Common myeloid progenitor, CD34-positive (primary cell): ENCODE data around the gene SH3GL2.

Experiments
- CTCF ChIA-PET: fragments of 350-600 bp; sonication (Branson Sonifier 250); formaldehyde crosslinking; loops from one replicate; lab custom pipeline; 2021; ENCODE audit warnings: antibody characterized with exemption; lab: Charles Lee
- POLR2A ChIA-PET: fragments of 350-600 bp; sonication (Branson Sonifier 250); formaldehyde crosslinking; loops from one replicate; lab custom pipeline; 2021; ENCODE audit warnings: antibody characterized with exemption; lab: Charles Lee
- DNase-seq, 3 donors: peaks; one replicate each; pipeline versions ENCODE4 v3.0.0 to v3.0.0-alpha.2; 2013
- H3K27ac ChIP-seq, 2 experiments: 1 replicate in 1 of 2; 2 replicates in 1 of 2; pipeline ENCODE4 v1.7.0; 2013; ENCODE audit warnings: inconsistent platforms in 2 of 2, low read length in 2 of 2, mild to moderate bottlenecking in 2 of 2, low read depth in 1 of 2, moderate library complexity in 1 of 2; ENCODE audit not compliant: severe bottlenecking in 2 of 2, insufficient read depth in 1 of 2, poor library complexity in 1 of 2
- H3K27me3 ChIP-seq, 5 experiments: replicated peaks in 2 of 5; 1 replicate in 3 of 5; 2 replicates in 2 of 5; pipeline versions ENCODE4 v1.6.1 to v1.7.0; 2013; ENCODE audit warnings: low read length in 4 of 5, mild to moderate bottlenecking in 2 of 5, moderate library complexity in 2 of 5, inconsistent platforms in 1 of 5; ENCODE audit not compliant: insufficient read depth in 5 of 5, control insufficient read depth in 4 of 5
- H3K36me3 ChIP-seq, 4 experiments: 1 replicate in 2 of 4; 2 replicates in 2 of 4; pipeline versions ENCODE4 v1.6.1 to v1.7.0; 2013; ENCODE audit warnings: low read length in 3 of 4, control low read depth in 1 of 4, mild to moderate bottlenecking in 1 of 4; ENCODE audit not compliant: control insufficient read depth in 4 of 4, insufficient read depth in 4 of 4
- H3K4me1 ChIP-seq, 4 experiments: 1 replicate in 3 of 4; 2 replicates in 1 of 4; pipeline versions ENCODE4 v1.6.1 to v1.7.1; 2013; ENCODE audit warnings: low read length in 3 of 4, mild to moderate bottlenecking in 3 of 4, control low read depth in 1 of 4, inconsistent platforms in 1 of 4, moderate library complexity in 1 of 4; ENCODE audit not compliant: control insufficient read depth in 4 of 4, insufficient read depth in 4 of 4; ENCODE audit errors: control extremely low read depth in 1 of 4
- H3K4me3 ChIP-seq, 7 experiments: 1 replicate in 4 of 7; 2 replicates in 3 of 7; pipeline versions ENCODE4 v1.5.1 to v1.7.0; 2013; ENCODE audit warnings: mild to moderate bottlenecking in 7 of 7, low read length in 6 of 7, moderate library complexity in 6 of 7, inconsistent platforms in 2 of 7, low read depth in 2 of 7, control low read depth in 1 of 7; ENCODE audit not compliant: insufficient read depth in 4 of 7, control insufficient read depth in 1 of 7; ENCODE audit errors: extremely low read depth in 1 of 7
- H3K9me3 ChIP-seq, 5 experiments: 1 replicate in 4 of 5; 2 replicates in 1 of 5; pipeline versions ENCODE4 v1.6.1 to v1.7.1; 2013; ENCODE audit warnings: low read length in 4 of 5, mild to moderate bottlenecking in 2 of 5, inconsistent platforms in 1 of 5, low read depth in 1 of 5, moderate library complexity in 1 of 5; ENCODE audit not compliant: control insufficient read depth in 4 of 5, insufficient read depth in 2 of 5; ENCODE audit errors: control extremely low read depth in 1 of 5
- WGBS: methylation state at CpG from one replicate; pipeline ENCODE4 v1.1.5; 2013; ENCODE audit not compliant: insufficient coverage; 5-methylcytosine and 5-hydroxymethylcytosine counted together

Gene SH3GL2

DNA sequence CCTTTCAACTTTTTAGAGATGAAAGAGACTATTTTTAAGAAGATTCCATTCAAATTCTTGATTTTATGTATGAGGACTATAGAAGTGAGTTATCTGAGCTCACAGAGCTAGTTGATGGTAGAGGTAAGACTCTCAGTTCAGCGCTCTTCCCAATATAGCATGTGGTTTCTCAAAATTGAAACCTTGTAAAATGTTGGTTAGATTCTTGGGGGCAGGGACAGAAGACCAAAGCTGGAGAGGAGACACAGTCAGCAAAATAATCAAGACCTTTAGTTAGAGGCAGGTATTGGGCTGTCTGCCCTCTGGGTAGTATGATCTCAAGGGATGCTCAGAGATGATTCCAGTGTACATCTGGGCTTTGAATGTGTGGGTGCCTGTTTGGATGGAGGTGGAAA is 246.4 kb downstream of the SH3GL2 start:
- Histone ChIP-seq H3K27me3 (peaks cover 0 to 7% (median 4%) of the 10 kb centered on the region in 5 experiments), H3K9me3 (peaks cover 0 to under 1% (median 0%) of the 10 kb centered on the region in 5 experiments), H3K36me3 (no peaks in the 10 kb centered on the region), H3K4me1 (no peaks in the 10 kb centered on the region), H3K27ac (no peak overlapping the region), H3K4me3 (no peak overlapping the region)
- ChIA-PET POLR2A (no interaction called here), CTCF (no interaction called here)
- DNase-seq: no peak
- no CpG with 5 or more reads among the region's 1 CpG for WGBS

- ChIA-PET POLR2A (no interaction called here), CTCF (interaction anchor here (1.9 kb wide), 1 partner anchor 18 kb away, joined by 6 read pairs; no protein-coding TSS in a partner anchor)
- H3K9me3 ChIP-seq: no peaks in the 10 kb centered on the region
Measured at GRCh38 chr9:17829064-17829463, 250.2 kb downstream of the SH3GL2 start.

GRCh38 chr9:17829812-17830385 is 251.0 kb downstream of the SH3GL2 start:
- H3K36me3 ChIP-seq: no peaks in the 10 kb centered on the region
- ChIA-PET CTCF (interaction anchor here (1.9 kb wide), 1 partner anchor 19 kb away, joined by 6 read pairs; no protein-coding TSS in a partner anchor), POLR2A (no interaction called here)
- 97% methylated on average over 4 of the region's 4 CpGs for WGBS
- H3K27ac ChIP-seq: no peak overlapping the region
- no peaks in the 10 kb centered on the region for H3K4me1 ChIP-seq
- H3K9me3 ChIP-seq: no peaks in the 10 kb centered on the region
- H3K4me3 ChIP-seq: no peak overlapping the region
- DNase-seq: no peak
- H3K27me3 ChIP-seq: peaks cover 0 to 4% (median 2%) of the 10 kb centered on the region in 5 experiments

More at GRCh38 chr9:17829064-17829463, 250.2 kb downstream of the SH3GL2 start:
- Histone ChIP-seq H3K4me1 (no peaks in the 10 kb centered on the region), H3K36me3 (no peaks in the 10 kb centered on the region), H3K4me3 (no peak overlapping the region), H3K27me3 (peaks cover 0 to 7% (median 4%) of the 10 kb centered on the region in 5 experiments), H3K27ac (no peak overlapping the region)
- DNase-seq: no peak

GRCh38 chr9:17832812-17833211 is 253.9 kb downstream of the SH3GL2 start:
- H3K4me1 ChIP-seq: no peaks in the 10 kb centered on the region
- H3K27ac ChIP-seq: no peak overlapping the region
- DNase-seq: no peak
- no peaks in the 10 kb centered on the region for H3K9me3 ChIP-seq
- no peaks in the 10 kb centered on the region for H3K36me3 ChIP-seq
- peaks cover 0 to 5% (median 0%) of the 10 kb centered on the region in 5 experiments for H3K27me3 ChIP-seq
- H3K4me3 ChIP-seq: no peak overlapping the region
- 83% methylated on average over 1 of the region's 2 CpGs for WGBS
- POLR2A ChIA-PET: no interaction called here
- CTCF ChIA-PET: no interaction called here

GRCh38 chr9:17833846-17834245 is 255.0 kb downstream of the SH3GL2 start:
- ChIA-PET POLR2A (no interaction called here), CTCF (no interaction called here)
- Histone ChIP-seq H3K4me1 (no peaks in the 10 kb centered on the region), H3K27ac (no peak overlapping the region), H3K9me3 (no peaks in the 10 kb centered on the region), H3K4me3 (no peak overlapping the region), H3K36me3 (no peaks in the 10 kb centered on the region), H3K27me3 (peaks cover 0 to 5% (median 2%) of the 10 kb centered on the region in 5 experiments)
- WGBS: 95% methylated on average over 7 of the region's 7 CpGs
- DNase-seq: no peak

GRCh38 chr9:17837965-17838364 is 259.1 kb downstream of the SH3GL2 start:
- Histone ChIP-seq H3K27ac (no peak overlapping the region), H3K9me3 (no peaks in the 10 kb centered on the region), H3K4me3 (no peak overlapping the region), H3K27me3 (peaks cover 0 to 10% (median 2%) of the 10 kb centered on the region in 5 experiments), H3K4me1 (no peaks in the 10 kb centered on the region), H3K36me3 (no peaks in the 10 kb centered on the region)
- POLR2A ChIA-PET: no interaction called here
- DNase-seq: peak in 2 of 3 donors; percentile 2 to 8
- WGBS: 53% methylated on average over 3 of the region's 4 CpGs
- CTCF ChIA-PET: interaction anchor here (0.9 kb wide), 1 partner anchor 27 kb away, joined by 3 read pairs; no protein-coding TSS in a partner anchor

DNA sequence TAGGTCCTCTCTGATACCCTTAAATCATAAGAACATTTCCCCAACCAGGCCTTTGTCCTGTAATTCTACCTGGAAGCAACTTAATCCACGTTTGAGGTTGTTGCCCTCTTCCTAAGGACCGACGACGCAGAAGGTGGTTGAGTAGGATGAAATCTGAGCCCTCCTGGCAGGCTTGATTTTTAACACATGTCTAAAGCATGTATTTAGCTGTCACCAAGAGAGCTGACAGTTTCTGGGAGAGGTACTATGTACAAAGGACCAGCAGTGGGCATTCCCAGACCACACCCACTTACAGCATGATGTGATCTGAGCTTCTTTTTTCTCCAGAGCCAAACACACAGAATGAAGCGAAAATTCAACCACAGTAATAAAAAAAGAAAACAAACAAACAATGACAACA is 260.9 kb downstream of the SH3GL2 start:
- H3K36me3 ChIP-seq: no peaks in the 10 kb centered on the region
- ChIA-PET POLR2A (no interaction called here), CTCF (no interaction called here)
- WGBS: 74% methylated on average over 4 of the region's 5 CpGs
- H3K4me1 ChIP-seq: no peaks in the 10 kb centered on the region
- peaks cover 0 to 10% (median 2%) of the 10 kb centered on the region in 5 experiments for H3K27me3 ChIP-seq
- no peak for DNase-seq
- no peak overlapping the region for H3K27ac ChIP-seq
- peaks cover 0 to 6% (median 0%) of the 10 kb centered on the region in 5 experiments for H3K9me3 ChIP-seq
- H3K4me3 ChIP-seq: no peak overlapping the region
